Lower lobe of right lung (tissue), 2 donors: ENCODE results near the gene TMEM233. TPM values are rescaled to one million over a fixed set of nuclear protein-coding genes. Genes with fewer than 3 reads are reported as not detected.
"Not testable (repeated sequence)": the region's sequence is repeated elsewhere in the genome, so short reads cannot be mapped to it uniquely, and the experiment has no call there.

ENCODE experiments used
- ATAC-seq, 2 donors: fragments of 200-7000 bp; cut with Tn5 transposase; one replicate each; pipeline ENCODE4 v1.9.1; 2020 to 2022; ENCODE audit warnings: mild to moderate bottlenecking in 2 of 2, moderate library complexity in 2 of 2
- DNase-seq: peaks from one replicate; pipeline ENCODE4 v3.0.0-alpha.2; 2020
- H3K27ac ChIP-seq: fragments of 200-600 bp; one replicate; pipeline ENCODE4 v1.8.0; 2022
- H3K27me3 ChIP-seq: fragments of 200-600 bp; one replicate; pipeline ENCODE4 v1.8.0; 2022; ENCODE audit warnings: low read depth
- H3K36me3 ChIP-seq: fragments of 200-600 bp; one replicate; pipeline ENCODE4 v1.8.0; 2022; ENCODE audit warnings: mild to moderate bottlenecking
- H3K4me1 ChIP-seq: fragments of 200-600 bp; one replicate; pipeline ENCODE4 v1.8.0; 2022
- H3K4me3 ChIP-seq: fragments of 200-600 bp; one replicate; pipeline ENCODE4 v1.8.0; 2022; ENCODE audit warnings: mild to moderate bottlenecking
- H3K9me3 ChIP-seq: fragments of 200-600 bp; one replicate; pipeline ENCODE4 v1.8.0; 2022
- intact Hi-C: fragments of 100-400 bp; cut with DNase I; formaldehyde crosslinking; loops from one replicate; pipeline ENCODE4 v1.11.0; 2022
- total RNA-seq: library from RNA; stranded (reverse); fragmentation: NEBNext Ultra II Directional; extraction: Animal tissue kit (Norgen Biotek cat#: 25700); gene quantifications from one replicate; pipeline ENCODE4 v1.2.1, GENCODE V29; 2021
- TF ChIP-seq, protein P1 (sequence below): fragments of 200-600 bp; IDR thresholded peaks from one replicate; pipeline ENCODE4 v1.8.0; 2022; ENCODE audit warnings: antibody characterized with exemption, mild to moderate bottlenecking
- donor health status: DM: no; HTN: yes; CAD: no; lungs with severe emphysema.

Gene TMEM233
- total RNA-seq, 1 donor from 2014 or later = 0.47 TPM

DNA sequence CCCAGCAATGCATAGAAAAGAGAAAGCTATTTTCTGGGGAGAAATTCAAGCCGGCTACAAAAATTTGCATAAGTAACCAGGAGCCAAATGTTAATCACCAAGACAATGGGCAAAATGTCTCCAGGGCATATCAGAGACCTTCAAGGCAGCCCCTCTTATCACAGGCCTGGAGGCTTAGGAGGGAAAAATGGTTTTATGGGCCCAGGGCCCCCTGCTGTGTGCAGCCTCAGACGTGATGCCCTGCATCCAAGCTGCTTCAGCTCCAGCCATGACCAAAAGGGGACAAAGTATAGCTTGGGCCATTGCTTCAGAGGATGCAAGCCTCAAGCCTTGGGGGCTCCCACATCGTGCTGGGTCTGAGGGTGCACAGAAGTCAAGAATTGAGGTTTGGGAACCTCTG lies 15.8 kb downstream of the TMEM233 start:
- TF ChIP-seq, protein P1, sequence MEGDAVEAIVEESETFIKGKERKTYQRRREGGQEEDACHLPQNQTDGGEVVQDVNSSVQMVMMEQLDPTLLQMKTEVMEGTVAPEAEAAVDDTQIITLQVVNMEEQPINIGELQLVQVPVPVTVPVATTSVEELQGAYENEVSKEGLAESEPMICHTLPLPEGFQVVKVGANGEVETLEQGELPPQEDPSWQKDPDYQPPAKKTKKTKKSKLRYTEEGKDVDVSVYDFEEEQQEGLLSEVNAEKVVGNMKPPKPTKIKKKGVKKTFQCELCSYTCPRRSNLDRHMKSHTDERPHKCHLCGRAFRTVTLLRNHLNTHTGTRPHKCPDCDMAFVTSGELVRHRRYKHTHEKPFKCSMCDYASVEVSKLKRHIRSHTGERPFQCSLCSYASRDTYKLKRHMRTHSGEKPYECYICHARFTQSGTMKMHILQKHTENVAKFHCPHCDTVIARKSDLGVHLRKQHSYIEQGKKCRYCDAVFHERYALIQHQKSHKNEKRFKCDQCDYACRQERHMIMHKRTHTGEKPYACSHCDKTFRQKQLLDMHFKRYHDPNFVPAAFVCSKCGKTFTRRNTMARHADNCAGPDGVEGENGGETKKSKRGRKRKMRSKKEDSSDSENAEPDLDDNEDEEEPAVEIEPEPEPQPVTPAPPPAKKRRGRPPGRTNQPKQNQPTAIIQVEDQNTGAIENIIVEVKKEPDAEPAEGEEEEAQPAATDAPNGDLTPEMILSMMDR = no peak
- Histone ChIP-seq H3K4me3 (no peak overlapping the region), H3K9me3 (no peaks in the 10 kb centered on the region), H3K36me3 (no peaks in the 10 kb centered on the region), H3K4me1 (no peaks in the 10 kb centered on the region), H3K27ac (no peak overlapping the region), H3K27me3 (no peaks in the 10 kb centered on the region)
- ATAC-seq = no peak
- intact Hi-C loops = no loop called here
- DNase-seq = no peak

DNA sequence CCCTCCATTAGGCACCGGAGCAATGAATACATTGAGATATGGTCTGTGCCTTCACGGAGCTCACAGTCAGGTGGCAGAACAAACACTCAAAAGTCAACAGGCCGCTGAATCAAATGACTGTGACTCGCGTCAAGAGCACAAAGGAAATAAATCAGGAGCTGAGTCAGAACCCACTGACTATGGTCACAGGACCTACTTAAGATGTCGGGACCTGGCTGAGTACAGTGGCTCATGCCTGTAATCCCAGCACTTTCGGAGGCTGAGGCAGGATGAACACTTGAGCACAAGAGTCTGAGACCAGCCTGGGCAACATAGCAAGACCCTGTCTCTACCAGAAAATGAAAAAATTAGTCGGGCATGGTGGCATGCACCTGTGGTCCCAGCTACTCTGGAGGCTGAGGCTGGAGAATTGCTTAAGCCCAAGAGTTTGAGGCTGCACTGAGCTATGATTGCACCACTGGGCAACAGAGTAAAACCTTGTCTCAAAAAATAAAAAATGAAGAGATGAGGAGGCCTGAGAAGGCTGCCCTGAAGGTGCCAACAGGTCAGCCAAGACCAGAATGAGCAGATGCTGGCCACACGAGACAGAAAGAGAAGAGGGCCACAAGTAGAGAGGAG lies 19.9 kb downstream of the TMEM233 start:
- no peaks in the 10 kb centered on the region for H3K27me3 ChIP-seq
- H3K9me3 ChIP-seq = no peaks in the 10 kb centered on the region
- H3K27ac ChIP-seq = no peak overlapping the region
- no peaks in the 10 kb centered on the region for H3K4me1 ChIP-seq
- intact Hi-C loops = no loop called here
- TF ChIP-seq, protein P1 = no peak
- DNase-seq = no peak
- no peaks in the 10 kb centered on the region for H3K36me3 ChIP-seq
- H3K4me3 ChIP-seq = no peak overlapping the region
- peak; percentile 70 to 87 for ATAC-seq

DNA sequence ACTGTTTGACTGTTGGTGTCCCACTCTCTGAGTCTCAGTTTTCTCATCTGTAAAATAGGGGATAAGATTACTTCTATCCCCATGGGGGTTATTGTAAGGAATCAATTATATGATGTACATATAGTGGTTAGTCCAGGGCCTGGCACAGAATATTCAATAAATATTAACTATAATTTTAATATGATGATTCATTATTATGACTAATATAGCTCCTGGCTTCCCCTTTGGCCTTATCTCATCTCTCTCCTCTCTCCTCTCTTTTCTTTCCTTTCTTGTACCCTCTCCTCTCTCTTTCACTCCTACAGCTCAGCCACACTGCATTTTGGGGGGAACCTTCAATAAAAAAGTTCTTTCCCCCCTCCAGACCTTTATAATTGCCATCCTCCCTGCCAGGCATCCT lies 21.1 kb downstream of the TMEM233 start:
- TF ChIP-seq, protein P1 = no peak
- H3K36me3 ChIP-seq = no peaks in the 10 kb centered on the region
- DNase-seq (no peak), ATAC-seq (no peak)
- no peaks in the 10 kb centered on the region for H3K27me3 ChIP-seq
- no peak overlapping the region for H3K27ac ChIP-seq
- H3K4me1 ChIP-seq = no peaks in the 10 kb centered on the region
- no peaks in the 10 kb centered on the region for H3K9me3 ChIP-seq
- intact Hi-C loops = no loop called here
- no peak overlapping the region for H3K4me3 ChIP-seq

DNA sequence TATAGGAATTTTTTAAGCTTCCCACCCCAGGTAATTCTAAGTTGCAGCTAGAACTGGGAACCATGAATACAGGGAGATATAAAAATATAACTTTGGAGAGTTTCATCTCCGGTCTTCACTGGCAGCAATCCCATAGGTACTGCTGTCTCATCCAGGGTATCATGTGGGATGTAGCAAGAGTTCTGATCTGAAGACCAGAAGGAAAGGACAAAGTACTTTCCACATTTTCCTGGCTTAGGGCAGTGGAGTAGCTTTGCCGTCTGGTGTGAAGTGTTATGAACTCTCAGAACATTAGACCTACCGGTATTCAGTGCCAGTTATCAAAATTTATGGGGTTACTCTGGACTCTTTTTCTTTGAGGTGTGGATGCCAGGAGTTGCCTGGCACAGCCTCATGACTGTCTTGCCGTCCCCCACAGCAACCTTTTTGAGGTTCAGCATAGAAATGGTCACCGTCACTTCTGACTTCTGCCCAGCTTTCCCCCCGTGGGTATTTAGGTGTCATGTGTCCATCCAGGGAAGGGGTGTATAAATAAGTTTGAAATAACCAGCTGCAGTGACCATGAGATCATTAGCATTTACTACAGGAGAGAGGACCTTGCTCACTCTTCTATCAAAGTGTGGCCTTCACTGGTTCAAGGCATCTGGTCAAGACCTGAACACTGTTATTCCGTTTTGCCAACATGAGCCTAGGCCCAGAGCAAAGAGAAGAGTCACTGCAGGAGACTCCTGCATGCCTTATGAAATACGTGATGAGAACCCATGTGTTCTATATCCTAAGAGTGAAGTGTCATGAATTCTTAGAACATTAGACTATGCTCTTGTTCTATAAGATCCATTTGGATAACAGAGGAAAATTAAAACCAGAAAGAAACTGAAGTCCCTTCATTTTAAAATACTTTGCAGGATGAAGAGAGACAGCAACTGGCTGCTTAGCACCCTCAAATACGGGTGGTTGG lies 22.2 kb downstream of the TMEM233 start:
- no peak overlapping the region for H3K4me3 ChIP-seq
- no peaks in the 10 kb centered on the region for H3K36me3 ChIP-seq
- H3K27ac ChIP-seq = no peak overlapping the region
- DNase-seq (no peak), ATAC-seq (no peak)
- TF ChIP-seq, protein P1 = no peak
- no peaks in the 10 kb centered on the region for H3K4me1 ChIP-seq
- no peaks in the 10 kb centered on the region for H3K9me3 ChIP-seq
- intact Hi-C loops = no loop called here
- H3K27me3 ChIP-seq = no peaks in the 10 kb centered on the region

DNA sequence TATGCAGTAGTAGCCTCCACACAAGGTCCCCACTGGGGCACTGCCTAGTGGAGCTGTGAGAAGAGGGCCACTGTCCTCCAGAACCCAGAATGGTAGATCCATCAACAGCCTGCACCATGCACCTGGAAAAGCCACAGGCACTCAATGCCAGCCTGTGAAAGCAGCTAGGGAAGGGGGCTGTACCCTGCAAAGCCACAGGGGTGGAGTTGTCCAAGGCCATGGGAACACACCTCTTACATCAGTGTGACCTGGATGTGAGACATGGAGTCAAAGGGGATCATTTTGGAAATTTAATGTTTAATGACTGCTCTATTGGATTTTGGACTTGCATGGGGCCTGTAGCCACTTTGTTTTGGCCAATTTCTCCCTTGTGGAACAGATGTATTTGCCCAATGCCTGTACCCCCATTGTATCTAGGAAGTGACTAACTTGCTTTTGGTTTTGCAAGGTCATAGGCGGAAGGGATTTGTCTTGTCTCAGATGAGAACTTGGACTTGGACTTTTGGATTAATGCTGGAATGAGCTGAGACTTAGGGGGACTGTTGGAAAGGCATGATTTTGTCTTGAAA lies 24.8 kb downstream of the TMEM233 start:
- H3K27ac ChIP-seq = not testable (repeated sequence)

More for the DNA sequence above, 24.8 kb downstream of the TMEM233 start:
- intact Hi-C loops, ATAC-seq, H3K4me3 ChIP-seq, H3K4me1 ChIP-seq, H3K36me3 ChIP-seq, H3K27me3 ChIP-seq, H3K9me3 ChIP-seq, DNase-seq: not testable (repeated sequence)
